OCI-LY1 (cell line): ENCODE data around the gene LPCAT1.

Experiments used
- CTCF ChIP-seq: fragments of 200-600 bp; sonication (generic), shearing (Covaris generic); IDR thresholded peaks from 2 replicates; pipeline ENCODE4 v1.5.1; 2017; ENCODE audit warnings: mild to moderate bottlenecking, antibody characterized with exemption, low read length, moderate library complexity, mixed read lengths
- EZH2 ChIP-seq: fragments of 200-600 bp; sonication (generic), shearing (Covaris generic); IDR thresholded peaks from 2 replicates; pipeline ENCODE4 v1.8.0; 2017; ENCODE audit warnings: borderline replicate concordance, mixed run types, mild to moderate bottlenecking, antibody characterized with exemption, low read length, moderate library complexity, mixed read lengths

- TF ChIP-seq CTCF (no peak), EZH2 (no peak)
These were observed 21.6 kb downstream of the LPCAT1 start for GRCh38 chr5:1502046-1502736.
